Measurements from ENCODE around the gene ATF6B.

DNA sequence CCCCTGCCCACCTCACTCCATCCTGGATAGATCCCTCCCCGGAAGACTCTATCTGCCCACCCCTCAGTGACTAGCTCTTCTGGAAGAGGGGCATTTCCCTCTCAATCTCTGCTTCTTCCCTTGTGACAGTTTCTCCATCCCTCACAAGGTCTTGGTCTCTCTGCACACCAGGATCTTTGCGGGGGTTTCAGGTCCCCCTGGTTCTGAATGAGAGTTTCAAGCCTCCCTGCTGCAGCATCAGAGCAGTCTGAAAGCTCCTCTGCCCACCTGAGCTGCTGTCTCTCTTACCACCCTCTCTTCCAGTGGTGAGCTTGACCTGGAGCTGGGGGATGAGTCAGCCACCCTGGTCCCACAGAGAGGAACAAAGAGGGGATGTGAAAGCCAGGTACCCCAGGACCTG lies 43.3 kb downstream of the ATF6B start:
- TF ChIP-seq EZH2 (IDR thresholded peaks at IDR 0.05; ENCODE audit: insufficient read depth, poor library complexity, severe bottlenecking): no peak
- TF ChIP-seq EZH2phosphoT487 (IDR thresholded peaks at IDR 0.05; ENCODE audit: insufficient read depth, low read depth): no peak

Data from GM23248 (cell line).